IPS-18c (cell line): ENCODE data around the gene CASK.
A peak's percentile ranks its signal among the peaks of the same experiment; 100 is the strongest.

Experiments
- H3K4me3 ChIP-seq: 2 replicates; pipeline ENCODE4 v1.7.0; 2013; ENCODE audit warnings: low read depth, mild to moderate bottlenecking, low read length, moderate library complexity; ENCODE audit not compliant: insufficient read depth
- H3K9me3 ChIP-seq: one replicate; pipeline ENCODE4 v1.6.1; 2013; ENCODE audit warnings: mild to moderate bottlenecking, low read length, moderate library complexity; ENCODE audit not compliant: control insufficient read depth, insufficient read depth

The CASK gene, protein sequence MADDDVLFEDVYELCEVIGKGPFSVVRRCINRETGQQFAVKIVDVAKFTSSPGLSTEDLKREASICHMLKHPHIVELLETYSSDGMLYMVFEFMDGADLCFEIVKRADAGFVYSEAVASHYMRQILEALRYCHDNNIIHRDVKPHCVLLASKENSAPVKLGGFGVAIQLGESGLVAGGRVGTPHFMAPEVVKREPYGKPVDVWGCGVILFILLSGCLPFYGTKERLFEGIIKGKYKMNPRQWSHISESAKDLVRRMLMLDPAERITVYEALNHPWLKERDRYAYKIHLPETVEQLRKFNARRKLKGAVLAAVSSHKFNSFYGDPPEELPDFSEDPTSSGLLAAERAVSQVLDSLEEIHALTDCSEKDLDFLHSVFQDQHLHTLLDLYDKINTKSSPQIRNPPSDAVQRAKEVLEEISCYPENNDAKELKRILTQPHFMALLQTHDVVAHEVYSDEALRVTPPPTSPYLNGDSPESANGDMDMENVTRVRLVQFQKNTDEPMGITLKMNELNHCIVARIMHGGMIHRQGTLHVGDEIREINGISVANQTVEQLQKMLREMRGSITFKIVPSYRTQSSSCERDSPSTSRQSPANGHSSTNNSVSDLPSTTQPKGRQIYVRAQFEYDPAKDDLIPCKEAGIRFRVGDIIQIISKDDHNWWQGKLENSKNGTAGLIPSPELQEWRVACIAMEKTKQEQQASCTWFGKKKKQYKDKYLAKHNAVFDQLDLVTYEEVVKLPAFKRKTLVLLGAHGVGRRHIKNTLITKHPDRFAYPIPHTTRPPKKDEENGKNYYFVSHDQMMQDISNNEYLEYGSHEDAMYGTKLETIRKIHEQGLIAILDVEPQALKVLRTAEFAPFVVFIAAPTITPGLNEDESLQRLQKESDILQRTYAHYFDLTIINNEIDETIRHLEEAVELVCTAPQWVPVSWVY

DNA sequence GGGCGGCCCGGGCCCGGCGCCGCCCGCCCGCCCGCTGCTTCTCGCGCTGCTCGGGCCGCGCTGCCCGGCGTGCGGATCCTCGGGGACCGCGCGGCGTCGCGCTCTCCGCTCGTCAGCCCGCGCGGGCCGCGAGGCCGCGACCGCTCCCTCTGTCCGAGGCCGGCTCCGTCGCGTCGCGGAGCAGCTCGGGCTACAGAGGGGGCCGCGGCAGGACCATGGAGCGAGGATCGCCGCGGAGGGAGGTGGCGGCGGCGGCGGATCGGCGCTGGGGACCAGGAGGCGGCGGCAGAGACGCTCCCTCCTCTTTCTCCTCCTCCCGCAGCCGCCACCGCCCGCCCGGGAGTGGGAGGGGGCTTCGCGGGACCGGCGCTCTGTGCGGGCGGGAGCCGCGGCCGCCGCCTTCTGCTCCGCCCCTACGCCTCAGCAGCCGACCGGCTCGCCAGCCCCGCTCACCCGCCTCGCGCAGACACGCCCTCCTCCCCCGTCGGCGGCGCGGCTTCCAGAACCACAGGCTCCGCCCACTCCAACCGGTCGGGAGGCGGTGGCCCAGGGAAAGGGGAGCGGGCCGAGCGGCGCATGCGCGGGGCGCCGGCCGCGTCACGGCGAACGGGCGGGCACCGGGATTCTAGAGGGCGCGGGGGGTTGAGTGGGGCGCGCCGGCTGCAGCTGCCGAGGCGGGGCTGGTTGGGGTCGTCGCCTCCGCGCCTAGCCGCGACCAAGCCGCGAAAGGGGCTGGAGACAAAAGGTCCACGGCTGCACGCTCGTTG is at the start of gene CASK:
Gene CASK, minus strand, starts transcription at position 344 of the 767 bp plus-strand sequence. CDS start 566 bp downstream, outside the sequence.
- H3K9me3 ChIP-seq, result peaks cover 7% of the 10 kb centered on the region
- H3K4me3 ChIP-seq, result peak within 1 kb of the TSS; percentile 73

DNA sequence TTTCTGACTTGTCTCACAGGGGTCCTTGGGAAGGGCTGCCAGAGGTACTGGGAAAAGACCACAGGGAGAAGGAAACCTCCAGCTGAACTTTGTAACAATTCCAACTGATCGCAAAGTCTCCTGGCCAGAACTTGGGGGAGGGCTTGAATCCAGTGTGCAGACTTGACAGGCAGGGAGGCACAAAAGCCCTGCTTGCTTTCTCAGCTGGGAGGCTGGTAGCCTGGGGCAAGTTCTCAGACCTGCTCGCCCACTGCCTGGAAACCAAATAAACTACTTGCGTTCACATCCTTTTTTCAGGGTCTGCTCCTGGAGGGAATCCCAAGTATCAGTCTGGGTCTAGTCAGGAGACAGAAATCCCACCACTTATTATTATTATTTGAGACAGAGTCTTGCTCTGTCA is 48.0 kb upstream of the CASK start:
- Histone ChIP-seq H3K9me3 (no peaks in the 10 kb centered on the region), H3K4me3 (no peak overlapping the region)

DNA sequence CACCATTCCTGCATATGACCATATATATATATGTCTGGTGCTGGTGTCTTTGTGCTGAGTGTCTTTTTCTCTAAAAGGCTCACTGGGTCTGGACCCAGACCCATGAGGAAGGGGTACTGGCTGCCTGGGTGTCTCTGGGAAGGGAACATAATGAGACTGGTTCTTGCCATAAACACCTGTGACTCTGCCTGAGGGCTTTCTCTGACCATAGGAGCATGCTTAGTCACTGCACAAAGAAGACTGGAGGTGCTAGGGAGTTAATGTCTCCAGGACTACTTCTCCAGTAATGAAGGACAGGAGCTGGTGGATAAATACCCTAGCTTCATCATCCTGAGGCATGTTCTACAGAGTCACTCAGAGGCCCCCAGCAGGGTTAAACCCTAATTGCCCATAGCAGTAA is 47.1 kb upstream of the CASK start:
- H3K4me3 ChIP-seq, result no peak overlapping the region
- no peaks in the 10 kb centered on the region for H3K9me3 ChIP-seq

DNA sequence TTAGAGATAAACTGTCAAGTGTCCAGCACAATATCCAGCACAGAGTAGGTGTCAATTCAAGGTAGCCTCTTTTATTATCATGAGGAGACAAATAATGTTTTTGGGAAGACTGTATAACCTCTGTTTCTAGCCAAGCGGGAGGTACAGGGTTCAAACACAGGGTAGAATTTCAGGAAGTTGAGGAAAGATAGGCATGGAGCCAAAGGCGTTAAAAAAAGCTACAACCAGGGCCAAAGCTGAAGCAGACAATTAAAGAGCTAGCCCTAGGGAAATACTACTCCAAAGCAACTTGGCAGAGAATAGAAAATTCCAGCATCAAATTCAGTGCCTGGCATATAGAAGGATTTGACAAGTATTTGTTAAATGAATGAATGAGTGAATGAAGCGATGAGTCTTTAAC is 40.0 kb upstream of the CASK start:
- Histone ChIP-seq H3K4me3 (no peak overlapping the region), H3K9me3 (no peaks in the 10 kb centered on the region)

DNA sequence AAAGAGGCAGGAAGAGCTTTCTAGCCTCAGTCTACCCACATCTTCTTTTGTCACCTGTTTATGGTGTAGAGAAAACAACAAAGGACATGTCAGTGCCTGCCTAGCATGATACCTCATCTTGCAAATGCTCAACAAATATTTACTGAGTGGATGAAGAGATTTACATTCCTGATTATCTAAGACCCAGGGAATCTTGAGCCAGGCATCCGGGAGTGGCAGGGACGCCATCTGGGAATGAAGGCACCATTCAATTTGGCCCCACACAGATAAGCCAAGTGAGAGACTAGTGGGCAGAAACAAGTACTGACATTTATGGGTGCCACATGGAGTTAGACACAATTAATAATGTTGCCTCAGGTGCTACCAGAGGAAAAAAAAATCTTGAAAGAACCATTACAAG is 36.8 kb upstream of the CASK start:
- Histone ChIP-seq H3K4me3 (no peak overlapping the region), H3K9me3 (no peaks in the 10 kb centered on the region)

DNA sequence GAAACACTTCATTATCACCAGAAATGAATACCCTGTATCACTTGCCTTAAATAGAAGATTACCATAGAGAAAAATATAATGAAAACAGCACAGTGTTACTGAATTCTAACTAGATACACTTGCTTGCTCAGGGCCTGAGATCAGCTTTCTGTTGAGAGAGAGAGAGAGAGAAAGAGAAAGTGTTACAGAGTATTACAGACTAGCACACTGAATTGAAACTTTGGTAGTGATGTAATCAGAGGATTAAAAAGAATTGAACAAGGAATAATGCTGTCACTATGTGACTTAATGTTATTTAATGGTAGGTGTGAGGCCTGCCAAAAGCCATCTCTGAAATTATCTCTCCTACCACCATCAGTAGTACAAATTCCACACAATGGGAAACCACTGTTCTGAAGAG is 35.5 kb upstream of the CASK start:
- Histone ChIP-seq H3K4me3 (no peak overlapping the region), H3K9me3 (no peaks in the 10 kb centered on the region)

DNA sequence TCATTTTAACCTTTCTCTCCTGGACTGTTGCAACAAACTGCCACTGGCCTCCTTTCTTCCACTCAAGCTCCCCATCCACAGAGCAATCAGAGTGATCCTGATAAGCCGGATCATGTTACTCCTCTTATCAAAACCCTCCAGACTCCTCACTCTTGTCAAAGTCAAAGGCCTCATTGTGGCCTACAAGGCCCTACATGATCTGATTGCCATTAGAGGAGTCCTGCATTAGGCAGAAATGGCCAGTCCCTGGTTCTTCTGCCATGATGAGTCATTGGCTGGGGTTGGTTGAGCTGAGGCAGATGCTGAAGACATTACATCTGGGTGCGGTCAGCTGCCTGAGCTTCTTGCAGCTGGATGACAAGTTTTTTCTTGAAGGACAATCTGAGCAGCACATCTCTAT is 32.7 kb upstream of the CASK start:
- Histone ChIP-seq H3K4me3 (no peak overlapping the region), H3K9me3 (no peaks in the 10 kb centered on the region)

DNA sequence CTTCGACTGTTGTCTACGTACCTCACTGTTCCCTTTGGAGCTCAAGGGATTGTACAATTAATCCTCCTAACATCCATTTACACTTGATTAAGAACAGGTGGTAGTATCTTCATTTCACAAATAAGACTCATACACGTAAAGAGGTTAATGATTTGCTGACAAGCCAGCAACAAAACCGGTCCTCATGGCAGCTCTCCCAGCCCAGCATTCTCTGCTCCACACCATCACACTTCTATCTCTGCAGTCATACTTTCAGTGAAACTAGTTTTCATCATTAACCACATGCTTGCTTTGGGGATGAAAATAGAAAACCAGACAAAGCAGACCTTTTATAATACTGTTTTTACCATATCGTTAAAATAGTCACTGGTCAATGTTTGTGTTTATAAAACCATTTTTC is 28.7 kb upstream of the CASK start:
- H3K4me3 ChIP-seq, result no peak overlapping the region
- H3K9me3 ChIP-seq, result no peaks in the 10 kb centered on the region

DNA sequence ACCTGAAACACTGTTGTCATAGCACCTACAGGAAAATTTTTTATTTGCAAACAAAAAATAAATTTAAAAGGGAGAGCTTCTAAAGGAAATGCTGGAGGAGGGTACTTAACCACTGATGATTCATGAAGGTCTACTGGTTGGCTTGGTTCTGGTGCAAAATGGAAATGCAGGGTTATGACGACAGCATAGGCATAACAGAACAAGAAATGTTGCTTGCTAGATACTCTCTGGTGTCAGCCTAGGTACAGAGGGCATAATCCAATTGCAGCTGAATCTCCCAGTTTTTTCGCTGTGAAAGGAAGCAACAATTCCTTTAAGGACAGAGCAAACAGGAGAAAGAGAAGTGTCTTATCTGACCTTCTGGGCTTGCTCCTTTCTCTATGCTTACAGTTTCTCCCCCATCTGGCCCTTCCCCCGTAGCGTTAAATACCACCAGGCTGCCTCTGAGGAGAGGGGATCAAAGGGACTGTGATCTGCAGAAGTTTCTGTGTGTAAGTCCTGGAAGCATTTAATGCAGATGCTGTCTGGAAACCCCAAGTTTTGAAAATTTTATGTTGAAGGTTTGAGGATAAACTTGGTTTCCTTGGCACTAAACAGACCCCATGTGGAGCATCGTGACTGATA is 23.7 kb upstream of the CASK start:
- H3K4me3 ChIP-seq, result no peak overlapping the region
- no peaks in the 10 kb centered on the region for H3K9me3 ChIP-seq

DNA sequence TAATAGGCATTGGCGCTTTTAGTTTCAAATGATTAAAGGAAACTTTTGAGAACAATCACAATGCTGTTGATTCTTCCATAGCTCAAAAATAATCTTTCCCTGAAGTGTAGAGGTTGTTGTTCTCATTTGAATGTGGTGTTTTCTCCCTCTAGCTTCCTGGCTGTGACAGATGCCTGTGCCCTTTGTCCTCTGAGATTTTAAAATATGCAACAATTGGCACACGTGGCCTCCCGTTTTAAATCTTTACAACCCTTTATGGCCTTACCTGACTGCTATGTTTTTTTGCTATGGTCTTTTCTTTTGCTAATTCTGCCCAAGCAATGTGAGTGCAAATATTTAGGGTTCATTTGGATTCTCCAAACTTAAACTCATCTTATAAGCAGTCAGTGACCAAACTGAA is 22.9 kb upstream of the CASK start:
- Histone ChIP-seq H3K4me3 (no peak overlapping the region), H3K9me3 (no peaks in the 10 kb centered on the region)

DNA sequence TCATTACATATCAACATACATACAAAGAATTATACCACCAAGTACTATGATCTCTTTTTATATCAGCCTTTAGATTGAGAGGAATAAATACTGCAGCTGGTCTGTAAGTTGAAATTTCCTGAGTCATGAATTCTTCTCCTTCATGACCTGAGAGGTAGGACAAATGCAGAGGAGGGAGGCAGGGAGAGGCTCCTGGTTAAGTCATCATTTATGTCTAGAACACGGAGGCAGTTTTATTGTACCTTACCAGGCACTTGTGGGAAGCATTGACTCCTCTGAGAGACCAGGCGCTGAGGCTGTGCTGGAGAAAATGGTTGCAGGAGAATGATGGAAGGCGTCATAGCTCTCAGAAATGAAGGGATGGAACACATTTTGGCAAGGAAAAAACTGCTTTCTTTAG is 12.5 kb upstream of the CASK start:
- H3K4me3 ChIP-seq, result no peak overlapping the region

DNA sequence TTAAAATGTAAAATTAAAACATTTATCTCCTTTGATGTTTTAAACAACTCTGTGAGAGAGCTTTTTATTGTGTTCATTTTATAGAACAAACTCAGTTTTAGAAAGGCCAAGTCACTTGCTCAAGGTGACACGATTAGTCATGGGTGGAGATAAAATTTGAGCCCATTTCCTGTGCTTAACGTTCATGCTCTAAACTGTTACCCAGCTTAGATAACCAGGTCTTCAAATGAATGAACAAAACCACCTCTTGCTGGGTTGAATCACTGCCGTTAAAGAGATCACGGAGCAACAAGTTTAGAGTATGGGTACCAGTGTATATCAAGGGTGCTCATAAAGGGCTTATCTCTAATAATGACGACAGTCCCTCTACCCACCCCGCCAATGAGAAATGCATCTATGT is 10.2 kb upstream of the CASK start:
- peaks cover 2% of the 10 kb centered on the region for H3K9me3 ChIP-seq
- no peak overlapping the region for H3K4me3 ChIP-seq

More for the DNA sequence above, 12.5 kb upstream of the CASK start:
- peaks cover 2% of the 10 kb centered on the region for H3K9me3 ChIP-seq

DNA sequence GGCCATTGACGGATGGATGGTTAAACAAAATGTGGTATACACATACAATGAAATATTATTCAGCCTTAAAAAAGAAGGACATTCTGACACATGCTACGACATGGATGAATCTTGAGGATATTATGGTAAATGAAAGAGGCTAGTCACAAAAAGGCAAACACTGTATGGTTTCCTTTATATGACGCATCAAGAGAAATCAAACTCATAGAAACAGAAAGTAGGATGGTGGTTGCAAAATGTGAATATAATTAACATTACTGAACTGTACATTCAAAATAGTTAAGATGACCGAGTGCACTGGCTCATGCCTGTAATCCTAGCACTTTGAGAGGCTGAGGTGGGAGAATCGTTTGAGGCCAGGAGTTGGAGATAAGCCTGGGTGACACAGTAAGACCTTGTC is 9.5 kb upstream of the CASK start:
- Histone ChIP-seq H3K4me3 (no peak overlapping the region), H3K9me3 (peaks cover 2% of the 10 kb centered on the region)

DNA sequence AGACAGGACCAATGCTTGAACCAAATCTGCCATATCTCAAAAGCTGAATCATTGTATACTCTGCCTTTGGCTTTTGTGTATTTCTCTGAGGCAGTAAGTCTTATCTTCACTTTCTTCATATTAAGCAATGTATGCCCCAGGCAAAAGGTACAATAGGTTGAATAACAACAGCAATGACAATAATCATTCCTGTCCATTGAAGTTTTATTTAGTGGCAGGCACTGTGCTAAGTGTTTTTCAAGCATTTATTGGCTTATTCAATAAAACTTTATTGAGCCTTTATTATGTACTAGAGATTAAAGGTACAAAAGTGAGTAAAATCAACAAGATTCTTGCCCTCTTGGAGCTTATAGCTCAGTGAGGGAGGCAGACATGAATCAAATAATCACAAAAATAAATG is 8.2 kb upstream of the CASK start:
- Histone ChIP-seq H3K9me3 (peaks cover 2% of the 10 kb centered on the region), H3K4me3 (no peak overlapping the region)

DNA sequence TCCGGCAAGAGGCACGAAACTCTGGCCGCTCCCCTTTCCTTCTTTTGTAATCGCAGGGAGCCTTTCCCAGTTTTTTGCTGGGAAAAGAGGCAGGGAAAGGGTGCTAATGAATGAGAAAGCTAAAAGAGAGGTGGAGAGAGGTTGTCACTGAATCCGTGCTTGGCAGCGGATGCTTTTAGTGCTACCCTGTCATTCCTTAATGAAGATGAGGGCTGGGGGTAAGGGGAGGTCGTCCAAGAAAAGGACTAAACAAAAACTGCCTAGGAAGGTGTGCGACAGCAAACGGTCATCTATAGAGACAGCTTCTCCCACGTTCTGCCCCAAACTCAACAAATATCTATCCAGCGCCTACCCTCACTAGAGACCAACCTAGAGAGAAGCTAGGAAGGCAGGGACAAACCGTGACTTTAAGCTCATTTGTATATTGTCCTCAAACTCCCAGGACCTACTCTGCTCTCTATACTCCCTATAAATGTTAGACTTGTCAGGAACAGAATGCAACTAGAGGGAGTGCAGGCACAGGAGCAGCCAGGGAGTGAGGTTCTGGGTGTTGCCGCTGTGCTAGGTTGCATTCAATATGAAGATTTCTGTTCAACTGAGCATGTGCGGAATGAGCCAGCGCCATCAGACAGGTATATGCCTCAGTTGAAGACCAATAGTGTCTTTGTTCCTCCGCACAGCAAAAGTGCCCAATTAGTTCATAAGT is 777 bp upstream of the CASK start:
- H3K9me3 ChIP-seq, result peaks cover 7% of the 10 kb centered on the region
- H3K4me3 ChIP-seq, result peak overlapping the region; percentile 73

DNA sequence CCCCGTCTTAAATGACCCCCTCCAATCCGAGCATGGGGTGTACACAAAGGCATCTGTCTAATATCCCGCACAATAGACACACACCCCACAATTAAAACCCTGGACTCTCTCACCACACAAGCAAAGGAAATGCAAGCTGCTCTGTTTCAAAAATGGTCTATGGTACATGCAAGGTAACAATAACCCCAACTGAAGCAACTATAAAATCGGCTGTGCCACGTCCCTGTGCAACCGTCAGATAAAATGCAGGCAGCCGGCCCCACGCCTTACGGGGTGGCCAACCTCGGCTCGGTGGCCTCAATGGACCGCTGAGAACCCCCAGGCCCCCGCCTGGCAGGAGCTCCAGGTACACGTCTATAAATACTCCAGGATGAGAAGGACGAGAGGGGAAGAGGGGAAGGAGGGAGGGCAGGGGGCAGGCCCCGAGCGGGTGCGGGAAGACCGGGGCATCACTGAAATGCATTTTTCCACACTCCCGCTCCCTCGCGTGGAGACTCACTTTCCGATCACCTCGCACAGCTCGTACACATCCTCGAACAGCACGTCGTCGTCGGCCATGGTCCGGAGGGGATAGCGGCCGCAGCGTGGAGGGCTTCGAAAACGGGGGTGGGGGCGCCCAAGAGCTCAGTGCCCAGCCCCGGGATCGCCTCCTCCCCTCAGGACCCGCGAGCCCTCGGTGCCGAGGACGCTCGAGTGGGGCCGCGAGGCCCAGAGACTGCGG is 763 bp downstream of the CASK start:
- peak overlapping the region; percentile 73 for H3K4me3 ChIP-seq
- peaks cover 7% of the 10 kb centered on the region for H3K9me3 ChIP-seq
